ENCODE data around the gene ZFAND6.
"Not testable (repeated sequence)": the region's sequence is repeated elsewhere in the genome, so short reads cannot be mapped to it uniquely, and the experiment has no call there.

The ZFAND6 gene

GRCh38 chr15:80151576-80151975 is 92.1 kb downstream of the ZFAND6 start:
- no peak for DNase-seq (ENCODE audit: low read depth)

- DNase-seq (ENCODE audit: low read depth) = peak; percentile 79
Measured at GRCh38 chr15:80152180-80152895, 92.9 kb downstream of the ZFAND6 start.

GRCh38 chr15:80152896-80153876 is 93.7 kb downstream of the ZFAND6 start, which contains the start of gene FAH:
TSS of gene FAH (plus strand) at chr15:80152999. CDS start at chr15:80153055, 56 bp downstream.
- DNase-seq (ENCODE audit: low read depth) = no peak

GRCh38 chr15:80153900-80154299 is 94.4 kb downstream of the ZFAND6 start:
- no peak for DNase-seq (ENCODE audit: low read depth)

- DNase-seq (ENCODE audit: low read depth) = no peak
Measured at GRCh38 chr15:80154336-80154735, 94.9 kb downstream of the ZFAND6 start.

- DNase-seq (ENCODE audit: low read depth) = no peak
Measured at GRCh38 chr15:80155001-80155377, 95.5 kb downstream of the ZFAND6 start.

GRCh38 chr15:80155378-80156175 is 96.1 kb downstream of the ZFAND6 start:
- DNase-seq (ENCODE audit: low read depth) = not testable (repeated sequence)

- DNase-seq (ENCODE audit: low read depth) = no peak
Measured at GRCh38 chr15:80156176-80156720, 96.8 kb downstream of the ZFAND6 start.

GRCh38 chr15:80157215-80157614 is 97.7 kb downstream of the ZFAND6 start:
- no peak for DNase-seq (ENCODE audit: low read depth)

GRCh38 chr15:80159301-80159700 is 99.8 kb downstream of the ZFAND6 start:
- DNase-seq (ENCODE audit: low read depth) = no peak

GRCh38 chr15:80159811-80160569 is 100.5 kb downstream of the ZFAND6 start:
- no peak for DNase-seq (ENCODE audit: low read depth)

- DNase-seq (ENCODE audit: low read depth) = no peak
Measured at GRCh38 chr15:80160570-80161156, 101.2 kb downstream of the ZFAND6 start.

- DNase-seq (ENCODE audit: low read depth) = no peak
Measured at GRCh38 chr15:80161468-80162016, 102.1 kb downstream of the ZFAND6 start.

- DNase-seq (ENCODE audit: low read depth) = no peak
Measured at GRCh38 chr15:80162059-80162554, 102.6 kb downstream of the ZFAND6 start.

GRCh38 chr15:80163217-80163616 is 103.7 kb downstream of the ZFAND6 start:
- DNase-seq (ENCODE audit: low read depth) = no peak

- DNase-seq (ENCODE audit: low read depth) = no peak
Measured at GRCh38 chr15:80163897-80164296, 104.4 kb downstream of the ZFAND6 start.

- DNase-seq (ENCODE audit: low read depth) = no peak
Measured at GRCh38 chr15:80167936-80168335, 108.5 kb downstream of the ZFAND6 start.

- no peak for DNase-seq (ENCODE audit: low read depth)
Measured at GRCh38 chr15:80168421-80168820, 108.9 kb downstream of the ZFAND6 start.

GRCh38 chr15:80169768-80170357 is 110.4 kb downstream of the ZFAND6 start:
- DNase-seq (ENCODE audit: low read depth) = no peak

GRCh38 chr15:80170596-80170995 is 111.1 kb downstream of the ZFAND6 start:
- no peak for DNase-seq (ENCODE audit: low read depth)

All from activated T-cell treated with anti-CD3 and anti-CD28 coated beads for 1 hour (primary cell).